Upper lobe of left lung (tissue), 6 donors: ENCODE measurements around the gene BUD13. TPM values are rescaled to one million over a fixed set of nuclear protein-coding genes. Genes with fewer than 3 reads are reported as not detected.

Experiments
- ATAC-seq, 2 donors: fragments of 200-7000 bp; cut with Tn5 transposase; one replicate each; pipeline ENCODE4 v1.9.1; 2022; ENCODE audit warnings: mild to moderate bottlenecking in 2 of 2, moderate library complexity in 2 of 2; ENCODE audit not compliant: low FRiP score in 2 of 2
- DNase-seq, 2 donors: peaks; one replicate each; pipeline ENCODE4 v3.0.0-alpha.2; 2019 to 2020
- H3K27ac ChIP-seq, 4 donors: fragments of 200-600 bp; sonication (generic); one replicate each; pipeline ENCODE4 v1.5.1; 2016 to 2019
- H3K27me3 ChIP-seq, 4 donors: fragments of 200-600 bp; sonication (generic); one replicate each; pipeline ENCODE4 v1.5.1; 2017 to 2019
- H3K36me3 ChIP-seq, 4 donors: fragments of 200-600 bp; sonication (generic); one replicate each; pipeline ENCODE4 v1.5.1; 2016 to 2019
- H3K4me1 ChIP-seq, 4 donors: fragments of 200-600 bp; sonication (generic); one replicate each; pipeline ENCODE4 v1.5.1; 2018 to 2019
- H3K4me3 ChIP-seq, 4 donors: fragments of 200-600 bp; sonication (generic); one replicate each; pipeline ENCODE4 v1.5.1; 2017 to 2019; ENCODE audit warnings: mild to moderate bottlenecking in 2 of 4, moderate library complexity in 1 of 4
- H3K9me3 ChIP-seq, 4 donors: fragments of 200-600 bp; sonication (generic); one replicate each; pipeline ENCODE4 v1.5.1; 2018 to 2019
- CTCF ChIP-seq, 6 experiments: fragments of 450-650 bp in 4 of 6; fragments of 200-600 bp in 2 of 6; sonication (generic) in 2 of 6; IDR thresholded peaks; one replicate each; pipeline ENCODE4 v1.5.1; 2016 to 2019; ENCODE audit warnings: antibody characterized with exemption in 6 of 6
- EP300 ChIP-seq, 4 donors: sonication (generic); formaldehyde crosslinking; IDR thresholded peaks; one replicate each; pipeline ENCODE4 v1.5.1; 2017; ENCODE audit warnings: antibody characterized with exemption in 4 of 4, control low read depth in 2 of 4
- POLR2A ChIP-seq, 4 donors: fragments of 450-650 bp; IDR thresholded peaks; one replicate each; pipeline ENCODE4 v1.5.1; 2016 to 2017; ENCODE audit warnings: antibody characterized with exemption in 4 of 4, mild to moderate bottlenecking in 2 of 4
- POLR2AphosphoS5 ChIP-seq, 2 donors: sonication (generic); formaldehyde crosslinking; IDR thresholded peaks; one replicate each; pipeline ENCODE4 v1.5.1; 2017; ENCODE audit warnings: antibody characterized with exemption in 2 of 2
- WGBS, 2 donors: methylation state at CpG; one replicate each; pipeline ENCODE4 v1.1.5; 2017 to 2018; 5-methylcytosine and 5-hydroxymethylcytosine counted together
- total RNA-seq, 6 donors: library from RNA; depleted of rRNA in 4 of 6; stranded (reverse); fragments of >200 nt in 4 of 6; gene quantifications; one replicate each; pipeline versions ENCODE4 v1.1.0 to v1.2.1, GENCODE V29; 2016 to 2021
- donor health status: DM: no; HTN: no; CAD: no; lungs with moderate emphysema.
- donor health status: DM: no; HTN: yes; CAD: no; lungs with severe emphysema.

The BUD13 gene
- total RNA-seq, 6 donors from 2014 or later, result 12.1 to 18.9 (median 17.0) TPM

DNA sequence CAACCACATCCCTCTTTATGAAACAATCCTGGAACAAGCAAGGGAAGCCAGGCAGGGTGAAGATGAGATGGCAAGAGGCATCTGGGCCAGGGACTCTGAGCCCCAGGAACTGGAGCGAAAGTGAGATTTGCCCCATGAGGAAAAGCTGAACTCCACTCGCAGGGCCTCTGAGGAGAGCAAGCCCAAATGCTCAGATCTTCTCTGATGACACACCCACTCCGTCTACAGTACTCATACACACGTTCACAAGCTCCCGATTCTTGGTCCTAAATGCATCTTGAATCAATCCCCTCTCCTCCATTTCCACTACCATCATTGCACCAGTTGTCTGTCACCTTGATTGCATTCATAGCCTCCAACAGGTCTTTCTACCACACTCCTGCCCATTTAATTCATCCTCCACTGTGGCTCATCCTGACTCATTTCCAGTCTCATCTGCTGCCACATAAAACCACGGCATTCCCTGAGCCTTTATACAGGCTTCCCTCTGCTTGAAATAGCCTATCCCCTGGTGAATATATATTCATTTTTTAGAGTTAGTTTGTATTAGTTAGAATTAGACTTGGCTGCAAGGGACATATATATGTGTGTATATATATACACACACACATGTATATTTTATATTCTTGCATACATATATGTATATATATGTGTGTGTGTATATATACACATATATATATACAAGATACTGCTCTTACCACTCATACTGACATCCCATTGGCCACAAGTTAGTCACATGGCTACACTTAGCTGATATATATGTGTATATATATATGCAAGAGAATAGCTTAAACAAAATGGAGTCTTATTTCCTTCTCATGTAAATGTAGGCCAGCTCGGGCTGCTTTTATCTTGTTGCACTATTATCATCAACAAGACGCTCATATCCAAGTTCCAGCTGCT is 20.3 kb upstream of the BUD13 start:
- ATAC-seq (no peak), DNase-seq (no peak)
- Histone ChIP-seq H3K4me1 (peaks cover 8 to 22% (median 15%) of the 10 kb centered on the region in 4 donors), H3K27me3 (no peaks in the 10 kb centered on the region), H3K4me3 (no peak overlapping the region), H3K27ac (no peak overlapping the region), H3K36me3 (no peaks in the 10 kb centered on the region), H3K9me3 (no peaks in the 10 kb centered on the region)
- TF ChIP-seq POLR2AphosphoS5 (IDR thresholded peaks at IDR 0.05), result no peak
- no peak for TF ChIP-seq EP300 (IDR thresholded peaks at IDR 0.05)
- TF ChIP-seq POLR2A (IDR thresholded peaks at IDR 0.05), result no peak
- no peak for TF ChIP-seq CTCF (IDR thresholded peaks at IDR 0.05)
- 89% methylated on average over 8 of the region's 8 CpGs for WGBS, 2 donors

DNA sequence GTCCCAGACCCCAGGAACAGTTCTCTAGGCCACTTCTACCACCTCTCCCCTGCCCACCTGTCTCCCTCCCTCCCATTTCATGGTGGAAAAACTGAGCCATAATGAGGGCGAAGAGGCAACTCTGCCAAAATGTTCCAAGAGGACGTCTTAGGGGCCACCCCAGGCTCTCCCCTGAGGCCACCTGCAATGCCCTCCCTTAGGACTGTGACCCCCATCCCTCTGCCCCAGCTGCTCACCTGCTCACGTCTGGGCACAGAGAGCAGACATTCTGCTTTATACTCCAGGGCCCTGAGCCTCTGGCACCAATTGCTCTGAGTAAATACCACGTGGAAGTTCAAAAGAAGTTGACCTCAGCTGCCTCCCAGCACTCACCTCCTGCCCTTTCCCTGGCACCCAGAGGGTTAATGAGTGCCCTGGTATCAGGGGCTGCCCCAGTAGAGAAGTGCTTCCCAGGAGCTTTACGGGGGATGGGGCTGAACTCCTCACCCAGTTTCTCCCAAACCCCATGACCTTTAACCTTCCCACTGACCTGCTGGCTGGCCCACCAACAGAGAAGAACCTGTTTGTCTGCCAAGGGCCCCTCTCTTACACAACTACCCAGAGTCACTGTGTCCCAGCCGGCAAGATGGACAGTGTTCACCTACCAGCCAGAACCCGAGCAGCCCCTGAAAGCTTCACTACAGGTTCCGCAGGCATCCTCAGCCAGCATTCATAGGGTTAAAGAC is 19.5 kb upstream of the BUD13 start:
- H3K9me3 ChIP-seq, result no peaks in the 10 kb centered on the region
- H3K27ac ChIP-seq, result no peak overlapping the region
- H3K4me1 ChIP-seq, result peaks cover 8 to 24% (median 15%) of the 10 kb centered on the region in 4 donors
- ATAC-seq (no peak), DNase-seq (no peak)
- H3K27me3 ChIP-seq, result no peaks in the 10 kb centered on the region
- no peaks in the 10 kb centered on the region for H3K36me3 ChIP-seq
- no peak overlapping the region for H3K4me3 ChIP-seq
- TF ChIP-seq POLR2A (IDR thresholded peaks at IDR 0.05) (no peak), POLR2AphosphoS5 (IDR thresholded peaks at IDR 0.05) (no peak), EP300 (IDR thresholded peaks at IDR 0.05) (no peak), CTCF (IDR thresholded peaks at IDR 0.05) (no peak)
- 83 to 85% methylated on average over 8 of the region's 8 CpGs for WGBS, 2 donors

DNA sequence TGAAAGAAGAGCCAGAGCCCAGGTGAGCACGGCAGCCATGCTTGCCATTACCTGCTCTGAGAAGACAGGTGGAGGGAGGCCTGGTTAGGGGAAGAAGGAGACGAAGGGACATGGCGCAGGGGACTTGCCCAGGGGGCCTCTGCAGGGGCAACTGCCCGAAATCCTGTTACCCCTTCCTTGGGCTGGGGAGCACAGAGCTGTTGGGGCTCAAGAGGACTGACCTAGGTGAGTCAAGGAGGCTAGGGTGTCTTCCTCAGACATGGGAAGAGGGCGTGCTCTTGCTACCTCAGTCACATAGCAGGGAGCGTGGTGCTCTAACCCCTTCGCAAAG is 19.0 kb upstream of the BUD13 start, which contains the start of gene APOA5:
APOA5 (minus strand) TSS at position 67 of the 331 bp plus-strand sequence; CDS start at position 48, 19 bp downstream.
- 95 to 96% methylated on average over 7 of the region's 7 CpGs for WGBS, 2 donors
- peak within 1 kb of the TSS in 1 of 4 donors; percentile 18 for H3K4me3 ChIP-seq

More for the DNA sequence above, 19.0 kb upstream of the BUD13 start, which contains the start of gene APOA5:
- Histone ChIP-seq H3K9me3 (no peaks in the 10 kb centered on the region), H3K27me3 (no peaks in the 10 kb centered on the region), H3K4me1 (peaks cover 12 to 29% (median 20%) of the 10 kb centered on the region in 4 donors), H3K36me3 (peaks cover 0 to under 1% (median 0%) of the 10 kb centered on the region in 4 donors), H3K27ac (no peak within 1 kb of the TSS)
- DNase-seq, result peak in 1 of 2 donors; percentile 19
- ATAC-seq, result no peak
- TF ChIP-seq POLR2AphosphoS5 (IDR thresholded peaks at IDR 0.05) (no peak), EP300 (IDR thresholded peaks at IDR 0.05) (no peak), CTCF (IDR thresholded peaks at IDR 0.05) (no peak), POLR2A (IDR thresholded peaks at IDR 0.05) (no peak)
